IMR-90 (cell line): ENCODE measurements around the gene KCNT2. TPM values are rescaled to one million over a fixed set of nuclear protein-coding genes. Genes with fewer than 3 reads are reported as not detected.

Experiments
- ATAC-seq: fragments of 200-7000 bp; cut with Tn5 transposase; 2 replicates; pipeline ENCODE4 v1.9.1; 2020; ENCODE audit warnings: low read depth, mild to moderate bottlenecking, moderate library complexity
- BruUV-seq: library from RNA; stranded (reverse); fragments of 400-500 nt; replicated peaks from 2 replicates; lab custom pipeline; 2021; lab: Mats Ljungman, UMichigan
- CTCF ChIA-PET: fragments of 300-600 bp; formaldehyde crosslinking; extraction: SDS; loops from one replicate; lab custom pipeline; 2021; ENCODE audit warnings: antibody characterized with exemption; lab: Yijun Ruan, JAX
- POLR2A ChIA-PET: fragments of 300-600 bp; sonication (Branson Sonifier 250); formaldehyde crosslinking; loops from one replicate; lab custom pipeline; 2022; ENCODE audit warnings: antibody characterized with exemption; ENCODE audit not compliant: unreplicated experiment; lab: Charles Lee
- DNase-seq: peaks from one replicate; pipeline ENCODE4 v3.0.0; 2013
- H2AFZ ChIP-seq: replicated peaks from 2 replicates; pipeline ENCODE3; 2013; ENCODE audit warnings: low read length, mild to moderate bottlenecking; ENCODE audit not compliant: poor library complexity
- H2AK5ac ChIP-seq: 2 replicates; pipeline ENCODE4 v1.6.1; 2013; ENCODE audit warnings: low read depth, low read length, inconsistent platforms
- H2AK9ac ChIP-seq: replicated peaks from 2 replicates; pipeline ENCODE3; 2013; ENCODE audit warnings: mild to moderate bottlenecking, low read depth, low read length, moderate library complexity; ENCODE audit not compliant: poor library complexity
- H2BK120ac ChIP-seq: 2 replicates; pipeline ENCODE4 v1.6.1; 2013; ENCODE audit warnings: low read depth, low read length, inconsistent platforms
- H2BK15ac ChIP-seq: 3 replicates; pipeline ENCODE4 v1.6.1; 2013; ENCODE audit warnings: low read depth, low read length, inconsistent platforms
- H2BK20ac ChIP-seq: 2 replicates; pipeline ENCODE4 v1.6.1; 2013; ENCODE audit warnings: low read depth, mild to moderate bottlenecking, inconsistent platforms, low read length, moderate library complexity
- H2BK5ac ChIP-seq: 2 replicates; pipeline ENCODE4 v1.6.1; 2013; ENCODE audit warnings: mild to moderate bottlenecking, low read depth, low read length, inconsistent platforms; ENCODE audit not compliant: poor library complexity, severe bottlenecking
- H3K14ac ChIP-seq: replicated peaks from 2 replicates; pipeline ENCODE4 v1.6.1; 2013; ENCODE audit warnings: low read depth, low read length, inconsistent platforms
- H3K18ac ChIP-seq: 2 replicates; pipeline ENCODE4 v1.6.1; 2013; ENCODE audit warnings: low read depth, low read length, control low read depth
- H3K23ac ChIP-seq: 2 replicates; pipeline ENCODE4 v1.6.1; 2013; ENCODE audit warnings: low read depth, low read length, inconsistent platforms
- H3K27ac ChIP-seq: 2 replicates; pipeline ENCODE4 v1.5.1; 2013; ENCODE audit warnings: mild to moderate bottlenecking, control low read depth, low read length; ENCODE audit not compliant: insufficient read depth
- H3K27me3 ChIP-seq: 2 replicates; pipeline ENCODE4 v1.6.1; 2013; ENCODE audit warnings: low read length; ENCODE audit not compliant: control insufficient read depth, insufficient read depth
- H3K36me3 ChIP-seq: 2 replicates; pipeline ENCODE4 v1.6.1; 2013; ENCODE audit warnings: low read length, mixed read lengths; ENCODE audit not compliant: control insufficient read depth, insufficient read depth
- H3K4ac ChIP-seq: 2 replicates; pipeline ENCODE4 v1.6.1; 2013; ENCODE audit warnings: low read depth, low read length, inconsistent platforms
- H3K4me1 ChIP-seq: 2 replicates; pipeline ENCODE4 v1.6.1; 2013; ENCODE audit warnings: low read length, mixed read lengths; ENCODE audit not compliant: control insufficient read depth, insufficient read depth
- H3K4me2 ChIP-seq: 2 replicates; pipeline ENCODE4 v1.6.1; 2013; ENCODE audit warnings: low read depth, mild to moderate bottlenecking, control low read depth, low read length, moderate library complexity
- H3K4me3 ChIP-seq: 2 replicates; pipeline ENCODE4 v1.5.1; 2013; ENCODE audit warnings: low read depth, mild to moderate bottlenecking, control low read depth, low read length, moderate library complexity; ENCODE audit not compliant: insufficient read depth
- H3K56ac ChIP-seq: 2 replicates; pipeline ENCODE4 v1.6.1; 2013; ENCODE audit warnings: low read length, inconsistent platforms; ENCODE audit not compliant: insufficient read depth; ENCODE audit errors: extremely low read depth
- H3K79me1 ChIP-seq, 2 experiments: 2 replicates each; pipeline ENCODE4 v1.6.1; 2013; ENCODE audit warnings: low read length in 2 of 2, inconsistent platforms in 1 of 2, low read depth in 1 of 2
- H3K9ac ChIP-seq: 2 replicates; pipeline ENCODE4 v1.6.1; 2013; ENCODE audit warnings: low read depth, low read length, control low read depth
- H3K9me1 ChIP-seq: 2 replicates; pipeline ENCODE4 v1.6.1; 2013; ENCODE audit warnings: low read length, inconsistent platforms; ENCODE audit not compliant: insufficient read depth
- H3K9me3 ChIP-seq: 2 replicates; pipeline ENCODE4 v1.6.1; 2013; ENCODE audit warnings: low read length; ENCODE audit not compliant: control insufficient read depth, insufficient read depth
- H4K20me1 ChIP-seq: 2 replicates; pipeline ENCODE4 v1.6.1; 2013; ENCODE audit warnings: low read length, inconsistent platforms; ENCODE audit not compliant: insufficient read depth
- H4K5ac ChIP-seq: 2 replicates; pipeline ENCODE4 v1.6.1; 2013; ENCODE audit warnings: mild to moderate bottlenecking, low read depth, low read length, control low read depth
- H4K8ac ChIP-seq, 2 experiments: 2 replicates each; pipeline ENCODE4 v1.6.1; 2013; ENCODE audit warnings: low read depth in 2 of 2, low read length in 2 of 2, control low read depth in 1 of 2, inconsistent platforms in 1 of 2
- H4K91ac ChIP-seq: 2 replicates; pipeline ENCODE4 v1.6.1; 2013; ENCODE audit warnings: low read depth, low read length, inconsistent platforms; ENCODE audit not compliant: insufficient read depth
- ELK1 ChIP-seq: fragments of 150-350 bp; IDR thresholded peaks from 2 replicates; pipeline ENCODE4 v1.6.1; 2016; ENCODE audit warnings: low read depth, mild to moderate bottlenecking, low read length, moderate library complexity, borderline replicate concordance
- FOS ChIP-seq: fragments of 150-350 bp; IDR thresholded peaks from 2 replicates; pipeline ENCODE4 v1.6.1; 2016; ENCODE audit warnings: low read depth, low read length
- MAFK ChIP-seq: IDR thresholded peaks from 2 replicates; pipeline ENCODE4 v1.6.1; 2012; ENCODE audit warnings: low read depth, low read length, improper control_type of control experiment
- MAZ ChIP-seq: IDR thresholded peaks from 2 replicates; pipeline ENCODE4 v1.6.1; 2012; ENCODE audit warnings: low read depth, mild to moderate bottlenecking, low read length, improper control_type of control experiment, moderate library complexity, borderline replicate concordance
- NFE2L2 ChIP-seq: fragments of 150-350 bp; IDR thresholded peaks from 2 replicates; pipeline ENCODE4 v1.6.1; 2016; ENCODE audit warnings: low read depth, mild to moderate bottlenecking, low read length
- POLR2A ChIP-seq: IDR thresholded peaks from 2 replicates; pipeline ENCODE4 v1.6.1; 2012; ENCODE audit warnings: mild to moderate bottlenecking, low read depth, low read length
- SMC3 ChIP-seq: fragments of 150-350 bp; IDR thresholded peaks from 2 replicates; pipeline ENCODE4 v1.6.1; 2016; ENCODE audit warnings: low read depth, mild to moderate bottlenecking, antibody characterized with exemption, low read length, moderate library complexity
- USF2 ChIP-seq: fragments of 150-350 bp; IDR thresholded peaks from 2 replicates; pipeline ENCODE4 v1.6.1; 2017; ENCODE audit warnings: mild to moderate bottlenecking, antibody characterized with exemption, low read length, low read depth
- dilution Hi-C: fragments of 300-500 bp; cut with HindIII; formaldehyde crosslinking; loops from one replicate; pipeline ENCODE4 v1.14.3; 2018; ENCODE audit warnings: low sequenced_read_pairs; ENCODE audit not compliant: unreplicated experiment
- in situ Hi-C: fragments of 300-500 bp; cut with MboI; formaldehyde crosslinking; loops from 3 replicates; pipeline ENCODE4 v1.14.3; 2019; ENCODE audit warnings: low sequenced_read_pairs, inconsistent platforms, mixed read lengths
- intact Hi-C: fragments of 100-400 bp; cut with micrococcal nuclease; formaldehyde crosslinking; loops from 2 replicates; pipeline ENCODE4 v1.10.0; 2022
- polyA plus RNA-seq, 3 experiments: library from polyadenylated mRNA; depleted of rRNA; stranded (reverse); fragments of >200 nt; gene quantifications; 2 replicates each; pipeline ENCODE4 v1.2.3, GENCODE V29; 2012; ENCODE audit warnings: low replicate concordance in 1 of 3
- total RNA-seq: library from RNA; depleted of rRNA; stranded (reverse); fragments of >200 nt; gene quantifications from 2 replicates; pipeline ENCODE4 v1.2.3, GENCODE V29; 2012

The KCNT2 gene
- total and polyA plus RNA-seq, 2 of the 4 experiments (the other 2 are of a cell fraction), result 0.22 to 0.72 TPM

GRCh38 chr1:196260270-196260669 lies 348.0 kb downstream of the KCNT2 start:
- intact Hi-C loops, result no loop called here
- H2BK20ac ChIP-seq, result no peak overlapping the region
- no TSS peak for BruUV-seq

More at GRCh38 chr1:196260270-196260669, 348.0 kb downstream of the KCNT2 start:
- Histone ChIP-seq H3K9me1 (no peaks in the 10 kb centered on the region), H3K4me2 (no peak overlapping the region), H2AK9ac (no peak overlapping the region), H2BK15ac (no peak overlapping the region), H2AFZ (no peak overlapping the region), H4K20me1 (no peaks in the 10 kb centered on the region), H4K8ac (no peak overlapping the region), H3K36me3 (no peaks in the 10 kb centered on the region), H3K9me3 (no peaks in the 10 kb centered on the region), H3K4me3 (no peak overlapping the region), H3K79me1 (no peaks in the 10 kb centered on the region), H3K27ac (no peak overlapping the region), H3K27me3 (no peaks in the 10 kb centered on the region), H3K23ac (no peak overlapping the region), H2AK5ac (no peak overlapping the region), H4K5ac (no peak overlapping the region), H4K91ac (no peak overlapping the region), H3K4ac (no peak overlapping the region), H3K14ac (no peak overlapping the region), H3K9ac (no peak overlapping the region), H3K18ac (no peak overlapping the region), H2BK5ac (no peak overlapping the region), H3K56ac (no peak overlapping the region), H3K4me1 (no peaks in the 10 kb centered on the region), H2BK120ac (no peak overlapping the region)
- TF ChIP-seq NFE2L2 (no peak), MAFK (peak; percentile 74), USF2 (no peak), SMC3 (no peak), MAZ (no peak), POLR2A (no peak), ELK1 (no peak), FOS (no peak)
- ChIA-PET CTCF (no interaction called here), POLR2A (no interaction called here)
- in situ Hi-C loops, result no loop called here
- ATAC-seq (no peak), DNase-seq (no peak)
- dilution Hi-C loops, result no loop called here
